ENCODE measurements around the gene WHAMM. TPM values are rescaled to one million over a fixed set of nuclear protein-coding genes. Genes with fewer than 3 reads are reported as not detected.
"Not testable (repeated sequence)": the region's sequence is repeated elsewhere in the genome, so short reads cannot be mapped to it uniquely, and the experiment has no call there.

Gene WHAMM
- polyA plus RNA-seq, 5 donors = 10.0 to 13.6 (median 12.5) TPM

- DNase-seq = no peak
These were observed 6.9 kb upstream of the WHAMM start for GRCh38 chr15:82802497-82802896.

GRCh38 chr15:82803793-82804574 is 5.4 kb upstream of the WHAMM start:
- DNase-seq = no peak

- no peak for DNase-seq
These were observed 4.9 kb upstream of the WHAMM start for GRCh38 chr15:82804575-82804949.

GRCh38 chr15:82805994-82806406 is 3.4 kb upstream of the WHAMM start, which contains the start of gene FSD2:
Gene FSD2 (minus strand): TSS chr15:82806069. CDS start chr15:82787390, 18,679 bp downstream.
- no peak for DNase-seq

GRCh38 chr15:82807920-82808633 is 1.4 kb upstream of the WHAMM start:
- no peak for DNase-seq

GRCh38 chr15:82808634-82809041 is 790 bp upstream of the WHAMM start:
- DNase-seq = no peak

GRCh38 chr15:82810061-82810889 is 847 bp downstream of the WHAMM start:
- DNase-seq = peak; percentile 38 to 44

- DNase-seq = no peak
These were observed 1.5 kb downstream of the WHAMM start for GRCh38 chr15:82810890-82811426.

- DNase-seq = no peak
These were observed 3.6 kb downstream of the WHAMM start for GRCh38 chr15:82812994-82813393.

- DNase-seq = no peak
These were observed 10.7 kb downstream of the WHAMM start for GRCh38 chr15:82820128-82820527.

GRCh38 chr15:82821396-82821795 is 12.0 kb downstream of the WHAMM start:
- not testable (repeated sequence) for DNase-seq

GRCh38 chr15:82821851-82822250 is 12.4 kb downstream of the WHAMM start:
- DNase-seq = not testable (repeated sequence)

GRCh38 chr15:82823049-82823448 is 13.6 kb downstream of the WHAMM start:
- no peak for DNase-seq

- no peak for DNase-seq
These were observed 18.6 kb downstream of the WHAMM start for GRCh38 chr15:82828075-82828474.

- no peak for DNase-seq
These were observed 19.8 kb downstream of the WHAMM start for GRCh38 chr15:82829234-82829633.

GRCh38 chr15:82830427-82831173 is 21.2 kb downstream of the WHAMM start:
- DNase-seq = no peak

GRCh38 chr15:82831894-82832600 is 22.6 kb downstream of the WHAMM start:
- no peak for DNase-seq

GRCh38 chr15:82832601-82833361 is 23.4 kb downstream of the WHAMM start:
- DNase-seq = peak; percentile 73 to 78

- no peak for DNase-seq
These were observed 23.9 kb downstream of the WHAMM start for GRCh38 chr15:82833362-82833682.

GRCh38 chr15:82835391-82835917 is 26.0 kb downstream of the WHAMM start:
- DNase-seq = no peak

Data from right lung (tissue), 5 donors.